Measurements from ENCODE around the gene UCKL1. TPM values are rescaled to one million over a fixed set of nuclear protein-coding genes. Genes with fewer than 3 reads are reported as not detected.

UCKL1 gene
- total RNA-seq, 1 experiment from 2014 or later, result 35.0 TPM

DNA sequence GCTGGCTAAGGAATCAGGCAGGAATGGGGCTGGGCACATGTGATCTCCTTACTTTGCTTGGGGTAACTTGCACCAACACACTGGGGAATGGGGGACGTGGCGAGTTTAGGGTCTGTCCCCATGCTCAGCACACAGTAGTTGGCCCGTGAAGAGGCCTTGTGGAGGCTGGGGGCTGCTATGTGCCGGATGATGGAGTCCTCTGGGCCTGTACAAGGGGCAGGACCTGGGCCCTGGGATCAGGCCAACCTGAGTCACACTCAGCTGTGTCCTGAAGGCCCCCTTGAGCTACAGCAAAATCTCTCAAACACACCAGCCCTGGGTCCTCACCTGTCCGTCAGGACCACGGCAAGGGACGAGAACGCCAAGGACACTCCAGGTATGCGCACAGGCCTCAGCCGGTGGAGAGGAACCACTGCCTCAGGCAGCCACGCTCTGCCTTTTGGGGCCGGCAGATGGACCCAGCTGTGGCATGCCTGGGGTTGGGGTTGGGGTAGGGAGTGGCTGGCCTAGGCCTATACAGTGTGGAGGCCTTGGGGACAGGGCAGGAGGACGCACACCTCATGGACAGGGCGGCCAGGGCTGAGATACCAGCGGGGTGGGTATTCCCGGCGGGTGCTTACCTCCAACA lies 11.1 kb downstream of the UCKL1 start:
- H3K4me1 ChIP-seq, result peaks cover 9% of the 10 kb centered on the region
- peaks cover 45% of the 10 kb centered on the region for H3K36me3 ChIP-seq
- H3K27me3 ChIP-seq, result no peaks in the 10 kb centered on the region
- no peak for DNase-seq
- no peak overlapping the region for H3K4me3 ChIP-seq
- H3K9me3 ChIP-seq (replicated peaks), result no peaks in the 10 kb centered on the region; the same call in 1 of the 2 replicates
- no peak overlapping the region for H3K27ac ChIP-seq

DNA sequence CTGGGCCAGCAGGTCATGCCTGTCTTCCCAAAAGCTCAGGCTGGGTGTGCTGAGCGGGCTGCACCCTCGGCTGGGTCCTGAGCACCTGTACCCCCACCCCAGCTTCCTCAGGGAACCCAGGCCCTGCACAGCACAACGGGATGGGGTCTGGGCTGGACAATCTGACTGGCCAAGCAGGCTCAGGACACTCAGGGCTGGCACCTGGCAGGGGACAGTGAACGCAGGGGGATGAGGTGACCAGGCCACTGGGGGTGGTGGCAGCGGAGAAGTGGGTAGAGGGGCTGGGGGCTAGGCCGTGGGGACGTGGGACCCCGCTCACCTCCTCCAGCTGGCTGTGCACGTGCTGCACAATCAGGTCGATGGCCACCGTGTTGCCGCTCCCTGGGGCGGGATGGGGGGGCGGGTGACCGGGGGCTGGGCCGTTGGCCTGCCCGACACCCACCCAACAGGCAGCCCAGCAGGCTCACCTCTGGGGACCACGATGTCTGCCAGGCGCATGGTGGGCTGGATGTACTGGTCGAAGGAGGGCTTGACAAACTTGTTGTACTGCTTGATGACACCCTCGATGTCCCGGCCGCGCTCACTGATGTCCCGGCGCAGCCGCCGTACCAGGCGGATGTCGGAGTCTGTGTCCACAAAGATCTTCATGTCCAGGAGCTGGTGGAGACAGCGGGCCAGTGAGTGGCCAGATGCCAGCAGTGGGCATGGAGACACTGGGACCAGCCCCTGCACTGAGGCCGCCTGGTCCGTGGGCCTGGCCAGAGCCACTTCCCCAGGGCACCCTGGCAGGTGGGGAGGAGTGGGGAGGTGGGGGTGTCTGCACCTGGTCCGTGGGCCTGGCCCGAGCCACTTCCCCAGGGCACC lies 11.9 kb downstream of the UCKL1 start:
- H3K27me3 ChIP-seq, result no peaks in the 10 kb centered on the region
- H3K4me1 ChIP-seq, result peaks cover 4% of the 10 kb centered on the region; the same call in 1 of the 2 replicates
- no peak overlapping the region for H3K27ac ChIP-seq
- H3K4me3 ChIP-seq, result no peak overlapping the region
- peaks cover 53% of the 10 kb centered on the region for H3K36me3 ChIP-seq
- no peak for DNase-seq
- H3K9me3 ChIP-seq (replicated peaks), result no peaks in the 10 kb centered on the region; the same call in 1 of the 2 replicates

DNA sequence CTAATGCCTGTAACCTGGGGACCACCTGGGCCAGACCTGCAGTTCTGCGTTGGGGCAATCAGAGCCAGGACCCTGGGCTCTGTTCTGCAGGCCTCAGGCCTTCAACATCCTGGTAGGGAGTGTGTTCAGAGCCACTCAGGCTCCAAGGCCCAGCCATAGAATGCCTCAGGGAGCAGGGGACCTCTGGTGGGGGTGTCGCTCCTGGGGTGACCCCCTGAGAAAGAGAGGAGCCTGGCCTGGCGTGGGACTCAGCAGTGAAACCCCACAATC lies 12.5 kb downstream of the UCKL1 start:
- Histone ChIP-seq H3K4me1 (peaks cover 2% of the 10 kb centered on the region; the same call in 1 of the 2 replicates), H3K27me3 (no peaks in the 10 kb centered on the region), H3K4me3 (no peak overlapping the region), H3K36me3 (peaks cover 59% of the 10 kb centered on the region), H3K27ac (no peak overlapping the region), H3K9me3 (replicated peaks) (peaks cover 3% of the 10 kb centered on the region)
- no peak for DNase-seq

DNA sequence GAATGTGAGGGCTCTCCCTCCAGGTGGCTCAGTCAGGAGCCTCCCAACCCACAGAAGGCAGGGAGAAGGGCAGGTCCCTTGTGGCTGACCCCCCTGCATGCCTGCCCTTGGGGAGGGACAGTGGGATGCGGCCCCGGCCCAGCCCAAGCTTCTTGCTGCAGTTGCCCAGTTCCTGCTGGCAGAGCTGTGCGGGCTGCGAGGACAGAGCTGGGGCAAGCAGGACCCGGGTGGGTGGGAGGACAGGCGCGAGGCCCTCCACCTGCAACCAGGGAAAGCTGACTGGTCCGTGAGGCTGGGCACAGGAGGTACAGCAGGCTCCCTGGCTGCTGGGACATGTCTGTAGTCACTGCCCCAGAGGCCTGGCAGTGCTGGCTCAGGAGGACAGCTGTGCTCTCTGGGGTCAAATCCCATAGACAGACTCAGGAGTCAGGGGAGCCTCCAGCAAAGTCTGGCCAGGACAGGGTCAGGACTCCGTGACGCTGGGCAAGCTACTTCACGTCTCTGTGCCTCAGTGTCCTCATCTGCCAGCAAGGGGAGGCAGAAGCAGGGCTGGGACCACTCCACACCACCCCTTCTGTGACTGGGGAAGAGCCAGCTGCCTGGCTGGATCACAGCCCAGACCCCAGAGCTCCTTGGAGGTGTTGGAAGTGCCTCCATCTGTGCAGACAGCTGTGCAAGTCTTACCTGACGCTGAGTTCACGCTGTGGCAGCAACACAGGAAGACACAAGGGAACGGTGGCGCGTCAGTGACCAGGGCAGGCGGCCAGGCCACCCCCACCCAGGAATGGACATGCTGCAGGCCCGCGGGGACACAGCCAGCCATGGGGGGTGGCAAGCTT lies 13.0 kb downstream of the UCKL1 start:
- no peaks in the 10 kb centered on the region for H3K4me1 ChIP-seq
- H3K27me3 ChIP-seq, result no peaks in the 10 kb centered on the region
- peaks cover 4% of the 10 kb centered on the region for H3K9me3 ChIP-seq (replicated peaks)
- no peak overlapping the region for H3K4me3 ChIP-seq
- H3K27ac ChIP-seq, result no peak overlapping the region
- peaks cover 62% of the 10 kb centered on the region for H3K36me3 ChIP-seq
- DNase-seq, result no peak

DNA sequence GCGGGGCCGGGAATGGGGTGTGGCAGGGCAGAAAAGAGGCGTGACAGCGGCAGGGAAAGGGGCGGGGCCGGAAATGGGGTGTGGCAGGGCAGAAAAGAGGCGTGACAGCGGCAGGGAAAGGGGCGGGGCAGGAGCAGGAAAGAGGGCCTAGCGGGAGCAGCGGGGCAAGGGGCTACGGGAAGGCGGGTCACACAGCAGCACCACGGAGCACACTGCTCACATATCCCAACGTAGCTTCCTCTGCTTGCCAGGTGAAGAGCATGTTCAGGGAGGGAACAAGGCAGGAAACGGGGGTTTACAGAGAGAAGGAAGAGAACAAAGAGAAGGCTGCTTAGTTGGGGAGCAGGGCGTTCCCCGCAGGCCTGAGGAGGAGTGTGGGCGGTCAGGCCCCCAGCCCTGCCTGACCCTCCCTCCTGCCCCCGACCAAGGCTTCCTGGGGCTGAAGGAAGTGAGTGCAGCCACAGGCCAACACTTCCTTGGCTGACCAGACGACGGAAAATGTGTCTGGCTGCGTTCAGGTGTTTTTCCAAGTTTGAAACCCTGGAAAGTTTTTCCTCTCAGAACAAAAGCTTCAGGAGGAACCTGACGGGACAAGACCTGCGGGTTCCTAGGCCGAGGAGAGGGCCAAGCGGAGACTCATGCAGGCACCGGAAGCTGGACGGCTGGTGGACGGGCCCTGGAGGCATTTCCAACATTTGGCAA lies 13.8 kb downstream of the UCKL1 start:
- Histone ChIP-seq H3K27ac (no peak overlapping the region), H3K27me3 (no peaks in the 10 kb centered on the region), H3K4me1 (no peaks in the 10 kb centered on the region), H3K36me3 (peaks cover 70% of the 10 kb centered on the region), H3K9me3 (replicated peaks) (peaks cover 4% of the 10 kb centered on the region), H3K4me3 (no peak overlapping the region)
- DNase-seq, result peak; percentile 59 to 65

DNA sequence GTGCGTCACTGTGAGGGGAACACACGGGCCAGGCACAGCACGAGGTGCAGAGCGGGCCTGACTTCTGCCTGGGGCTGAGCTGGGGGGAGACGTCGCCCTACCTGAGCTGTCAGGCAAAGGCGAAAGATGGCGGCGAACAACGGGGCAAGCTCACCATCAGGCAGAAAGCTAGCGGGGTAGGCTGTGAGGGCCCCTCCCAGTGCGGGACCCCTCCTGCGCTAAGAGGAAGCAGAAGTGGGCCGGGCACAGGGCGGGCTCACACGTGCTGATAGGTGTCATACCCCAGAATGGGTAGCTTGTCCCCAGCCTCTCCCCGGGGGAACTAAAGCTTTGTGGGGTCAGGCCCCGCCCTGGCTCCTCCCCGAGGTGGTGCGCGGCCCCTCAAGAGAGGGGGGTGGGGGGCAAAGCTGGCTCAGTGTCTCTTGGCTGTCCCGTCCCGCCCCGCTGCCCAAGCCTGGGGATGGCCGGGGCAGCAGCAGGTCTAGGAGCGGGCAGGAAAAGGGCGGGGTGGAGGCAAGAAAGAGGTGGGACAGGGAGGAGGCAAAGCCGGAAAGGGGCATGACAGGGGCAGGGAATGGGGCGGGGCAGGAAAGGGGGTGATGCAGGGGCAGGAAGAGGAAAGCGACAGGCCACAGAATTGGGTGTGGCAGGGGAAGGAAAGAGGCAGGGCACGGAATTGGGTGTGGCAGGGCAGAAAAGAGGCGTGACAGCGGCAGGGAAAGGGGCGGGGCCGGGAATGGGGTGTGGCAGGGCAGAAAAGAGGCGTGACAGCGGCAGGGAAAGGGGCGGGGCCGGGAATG lies 14.7 kb downstream of the UCKL1 start:
- no peaks in the 10 kb centered on the region for H3K27me3 ChIP-seq
- no peaks in the 10 kb centered on the region for H3K4me1 ChIP-seq
- no peak overlapping the region for H3K4me3 ChIP-seq
- DNase-seq, result no peak
- H3K9me3 ChIP-seq (replicated peaks), result peaks cover 4% of the 10 kb centered on the region
- no peak overlapping the region for H3K27ac ChIP-seq
- H3K36me3 ChIP-seq, result peaks cover 77% of the 10 kb centered on the region

DNA sequence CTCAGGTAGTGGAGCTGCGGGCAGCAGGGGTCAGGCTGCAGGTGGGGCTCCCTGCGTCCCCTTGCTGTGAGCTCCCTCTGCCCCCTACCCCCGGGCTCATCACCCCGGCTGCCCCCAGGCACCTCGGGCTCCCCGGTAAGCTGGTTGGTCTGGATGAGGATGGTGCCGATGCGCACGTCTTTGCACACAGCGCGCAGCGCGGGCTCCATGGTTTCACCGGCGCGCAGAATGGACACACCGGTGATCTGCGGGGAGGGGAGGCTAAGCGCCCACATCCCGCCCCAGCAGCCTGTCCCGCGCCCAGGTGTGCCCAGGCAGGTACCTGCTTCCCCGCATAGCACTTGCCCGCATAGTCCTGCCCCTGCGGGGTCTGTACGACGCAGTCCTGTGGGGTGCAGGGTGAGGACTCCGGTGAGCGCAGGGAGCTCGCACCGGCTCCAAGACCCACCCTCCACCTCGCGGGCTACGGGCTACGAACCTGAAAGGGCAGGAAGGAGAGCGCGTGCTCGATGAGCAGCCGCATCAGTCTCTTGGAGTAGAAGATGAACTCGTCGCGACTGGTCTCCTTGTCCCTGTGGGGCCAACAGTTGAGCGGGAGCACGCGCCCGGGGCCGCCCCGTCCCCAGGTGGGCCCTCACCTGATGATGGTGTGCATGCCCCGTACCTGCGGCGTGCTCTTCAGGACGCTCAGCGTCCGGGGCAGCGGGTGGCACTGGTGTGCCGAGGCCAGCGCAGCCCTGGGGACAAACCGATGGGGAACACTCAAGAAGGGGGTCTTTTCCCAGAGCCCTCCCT lies 15.5 kb downstream of the UCKL1 start:
- peaks cover 4% of the 10 kb centered on the region for H3K9me3 ChIP-seq (replicated peaks)
- no peak overlapping the region for H3K27ac ChIP-seq
- H3K4me3 ChIP-seq, result no peak overlapping the region
- H3K36me3 ChIP-seq, result peaks cover 81% of the 10 kb centered on the region
- DNase-seq, result no peak
- no peaks in the 10 kb centered on the region for H3K4me1 ChIP-seq
- no peaks in the 10 kb centered on the region for H3K27me3 ChIP-seq

DNA sequence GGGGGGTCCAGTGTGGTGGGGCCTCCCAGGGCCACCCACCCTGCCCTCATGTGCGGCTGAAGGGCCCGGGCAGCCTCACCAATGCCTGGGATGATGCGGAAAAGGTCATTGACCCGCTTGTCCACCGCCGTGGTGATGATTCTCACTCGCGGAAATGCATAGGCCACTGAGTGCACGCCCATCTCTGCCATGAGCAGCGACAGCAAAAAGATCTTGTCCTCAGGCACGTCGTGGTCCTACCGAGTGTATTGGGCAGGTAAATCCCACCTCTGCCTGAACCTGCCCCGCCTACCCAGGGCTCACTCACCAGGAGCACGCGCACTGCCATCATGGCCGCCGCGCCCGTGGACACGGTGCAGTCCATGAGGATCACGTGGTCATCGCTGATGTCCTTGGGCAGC lies 16.1 kb downstream of the UCKL1 start:
- peaks cover 80% of the 10 kb centered on the region for H3K36me3 ChIP-seq
- H3K27me3 ChIP-seq, result no peaks in the 10 kb centered on the region
- peaks cover 4% of the 10 kb centered on the region for H3K9me3 ChIP-seq (replicated peaks)
- H3K4me1 ChIP-seq, result no peaks in the 10 kb centered on the region
- H3K4me3 ChIP-seq, result no peak overlapping the region
- no peak overlapping the region for H3K27ac ChIP-seq
- DNase-seq, result no peak

DNA sequence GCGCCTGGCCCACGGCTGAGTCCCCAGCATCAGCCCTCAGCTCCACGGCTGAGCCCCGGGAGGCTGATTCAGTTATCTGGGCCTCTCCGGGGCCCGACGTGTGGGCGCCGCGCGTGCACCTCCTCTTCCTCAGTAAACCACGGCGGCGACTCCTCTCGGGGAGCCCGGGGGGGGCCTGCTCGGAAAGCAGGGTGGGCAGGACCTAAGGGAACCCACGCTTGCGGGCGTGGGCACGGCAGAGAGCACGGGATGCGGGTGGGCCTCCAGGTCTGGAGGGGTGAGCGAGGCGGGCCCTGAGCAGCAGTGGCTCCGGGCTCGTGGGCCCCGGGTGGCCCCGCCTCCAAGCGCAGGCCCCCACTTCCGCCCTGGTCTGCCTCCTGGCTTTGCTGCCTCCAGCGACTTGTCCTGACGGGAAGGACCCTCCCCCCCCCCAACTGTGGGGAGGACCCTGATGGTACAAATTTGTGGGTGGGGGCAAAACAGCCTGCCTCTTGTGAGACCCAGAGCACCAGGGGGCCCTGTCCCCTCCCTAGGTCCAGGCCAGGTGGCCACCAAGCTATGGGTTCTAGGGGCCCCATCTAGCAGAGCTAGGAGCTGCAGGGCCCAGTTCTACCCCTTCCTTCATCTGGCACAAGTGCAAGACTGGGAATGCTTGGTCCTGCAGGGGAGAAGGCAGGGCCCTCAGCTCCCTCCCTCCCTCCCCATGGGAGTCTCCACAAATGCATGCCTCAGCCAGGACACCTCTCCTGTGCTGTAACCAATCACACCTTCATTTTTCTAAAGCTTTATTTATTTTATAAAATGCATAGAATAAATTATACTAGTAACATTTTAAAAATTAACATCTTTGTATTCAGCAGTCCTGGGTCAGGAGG lies 16.9 kb downstream of the UCKL1 start:
- DNase-seq, result no peak
- Histone ChIP-seq H3K9me3 (replicated peaks) (peaks cover 4% of the 10 kb centered on the region), H3K27ac (no peak overlapping the region), H3K27me3 (no peaks in the 10 kb centered on the region), H3K4me3 (no peak overlapping the region), H3K36me3 (peaks cover 84% of the 10 kb centered on the region), H3K4me1 (no peaks in the 10 kb centered on the region)

DNA sequence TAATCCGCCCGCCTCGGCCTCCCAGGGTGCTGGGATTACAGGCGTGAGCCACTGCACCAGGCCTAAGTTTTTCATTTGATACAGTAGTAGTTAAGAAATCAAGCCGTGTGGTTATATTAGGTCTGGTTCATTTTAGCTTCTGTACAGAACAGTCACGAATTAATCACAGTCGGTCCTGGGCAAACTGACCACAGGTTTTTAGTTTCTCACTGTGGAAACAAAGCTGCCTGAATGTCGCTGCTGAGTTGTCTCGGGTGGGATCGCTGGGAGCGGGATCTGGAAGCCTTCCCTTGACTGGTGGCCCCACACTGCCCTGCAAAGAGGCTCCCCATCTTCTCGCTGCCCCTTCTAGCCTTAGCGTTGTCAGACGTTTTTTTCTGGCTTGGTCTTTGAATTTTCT lies 18.6 kb downstream of the UCKL1 start:
- Histone ChIP-seq H3K4me1 (no peaks in the 10 kb centered on the region), H3K36me3 (peaks cover 82% of the 10 kb centered on the region), H3K4me3 (no peak overlapping the region), H3K27ac (no peak overlapping the region), H3K27me3 (no peaks in the 10 kb centered on the region), H3K9me3 (replicated peaks) (peaks cover 4% of the 10 kb centered on the region)
- no peak for DNase-seq

DNA sequence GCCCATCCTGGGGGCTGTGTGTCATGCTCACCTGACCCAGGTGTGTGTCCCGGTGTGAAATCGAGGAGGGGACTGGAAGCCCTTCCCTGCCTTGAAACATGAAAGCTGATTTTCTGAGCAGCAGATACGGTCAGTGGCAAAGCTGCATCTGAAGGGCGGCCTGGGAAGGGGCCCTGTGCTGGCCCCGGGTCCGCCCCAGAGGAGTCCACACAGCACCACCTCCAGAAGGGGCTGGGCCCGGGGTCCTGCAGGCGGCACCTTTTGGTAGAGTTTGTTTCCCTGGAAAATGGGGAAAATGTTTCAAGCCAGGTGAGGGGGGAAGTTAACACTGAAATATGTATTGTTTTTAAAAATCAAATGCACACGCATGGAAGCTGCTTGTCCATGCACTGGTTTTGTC lies 20.8 kb downstream of the UCKL1 start:
- no peak for DNase-seq
- Histone ChIP-seq H3K27ac (no peak overlapping the region), H3K27me3 (no peaks in the 10 kb centered on the region), H3K4me3 (no peak overlapping the region), H3K36me3 (peaks cover 87% of the 10 kb centered on the region), H3K9me3 (replicated peaks) (peaks cover 4% of the 10 kb centered on the region), H3K4me1 (no peaks in the 10 kb centered on the region)

DNA sequence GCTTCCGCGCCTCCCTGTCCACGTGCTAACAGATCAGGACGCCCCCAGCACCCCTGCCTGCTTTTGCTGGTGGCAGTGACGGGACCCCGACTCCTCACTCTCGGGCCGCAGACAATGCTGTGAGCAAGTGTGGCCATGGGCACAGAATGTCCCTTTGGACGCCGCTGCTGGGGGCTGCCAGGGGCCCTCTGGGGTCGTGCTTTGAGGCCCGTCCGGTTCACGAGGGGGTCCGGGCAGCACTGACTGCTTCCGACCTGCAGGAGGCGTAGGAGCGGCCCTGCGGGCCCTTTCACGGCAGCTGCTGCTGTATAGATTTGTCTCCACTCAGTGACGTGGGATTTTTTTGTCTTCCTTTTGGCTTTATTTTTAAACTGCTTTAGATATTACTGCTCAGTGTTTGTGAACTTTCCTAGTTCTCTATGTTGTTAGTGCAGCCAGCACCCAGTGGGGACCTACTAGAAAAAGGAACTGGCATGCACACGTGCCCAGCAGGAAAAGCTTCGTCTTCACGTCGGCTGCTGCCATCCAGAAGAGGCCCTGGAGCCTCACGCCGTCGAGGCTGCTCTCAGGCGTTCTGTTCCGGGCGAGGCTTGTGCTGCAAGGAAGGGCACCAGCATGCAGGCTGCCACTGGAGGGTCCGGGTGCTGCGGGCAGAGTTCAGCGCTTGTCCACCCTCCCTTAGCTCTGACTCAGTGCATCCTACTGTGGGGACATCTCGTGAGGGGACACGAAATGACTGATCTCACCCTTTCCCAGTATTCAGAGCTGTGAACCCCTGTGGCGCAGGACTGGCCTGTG lies 21.7 kb downstream of the UCKL1 start:
- peaks cover 84% of the 10 kb centered on the region for H3K36me3 ChIP-seq
- peaks cover 4% of the 10 kb centered on the region; the same call in 1 of the 2 replicates for H3K9me3 ChIP-seq (replicated peaks)
- H3K4me1 ChIP-seq, result no peaks in the 10 kb centered on the region
- H3K27me3 ChIP-seq, result no peaks in the 10 kb centered on the region
- no peak overlapping the region for H3K27ac ChIP-seq
- no peak overlapping the region for H3K4me3 ChIP-seq
- DNase-seq, result no peak

All from SJCRH30 (cell line).